ENCODE data around the gene DMPK.
A peak's percentile ranks its signal among the peaks of the same experiment; 100 is the strongest.
"Not testable (repeated sequence)": the region's sequence is repeated elsewhere in the genome, so short reads cannot be mapped to it uniquely, and the experiment has no call there.

The DMPK gene

DNA sequence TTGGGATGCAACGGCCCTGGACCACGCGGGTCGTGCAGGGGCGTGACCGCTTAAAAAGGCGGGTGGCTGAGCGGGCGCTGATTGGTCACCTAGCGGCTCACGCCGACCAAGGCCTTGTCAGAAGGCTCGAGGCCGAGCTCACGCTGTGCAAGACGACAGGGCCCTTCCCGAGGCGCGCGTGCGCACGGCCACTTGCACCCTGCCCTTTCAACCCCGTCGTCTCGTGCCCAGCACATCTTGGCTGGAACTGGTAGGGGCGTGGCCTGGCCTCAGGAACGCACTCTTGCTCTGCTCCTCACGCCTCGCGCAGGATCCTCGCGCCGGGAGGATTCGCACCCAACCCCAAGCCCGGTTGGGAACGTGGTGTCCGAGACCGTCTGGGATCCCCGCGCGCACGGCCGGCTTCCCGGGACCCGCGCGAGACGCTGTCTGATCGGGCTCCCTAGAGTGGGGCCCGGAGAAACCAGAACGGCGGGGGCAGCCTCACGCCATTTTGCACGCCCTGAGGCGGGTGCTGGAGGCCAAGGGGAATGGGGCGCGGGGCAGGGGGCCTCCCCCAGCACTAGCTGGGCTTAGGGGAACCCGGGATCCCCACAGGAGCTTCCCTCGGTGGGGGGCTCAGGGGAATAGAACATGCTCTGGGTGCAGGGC is 49.0 kb downstream of the DMPK start, which contains the start of gene MEIOSIN:
Gene MEIOSIN (plus strand): TSS at position 280 of the 651 bp plus-strand sequence. CDS start 1,938 bp downstream, outside the sequence.
- DNase-seq: no peak

DNA sequence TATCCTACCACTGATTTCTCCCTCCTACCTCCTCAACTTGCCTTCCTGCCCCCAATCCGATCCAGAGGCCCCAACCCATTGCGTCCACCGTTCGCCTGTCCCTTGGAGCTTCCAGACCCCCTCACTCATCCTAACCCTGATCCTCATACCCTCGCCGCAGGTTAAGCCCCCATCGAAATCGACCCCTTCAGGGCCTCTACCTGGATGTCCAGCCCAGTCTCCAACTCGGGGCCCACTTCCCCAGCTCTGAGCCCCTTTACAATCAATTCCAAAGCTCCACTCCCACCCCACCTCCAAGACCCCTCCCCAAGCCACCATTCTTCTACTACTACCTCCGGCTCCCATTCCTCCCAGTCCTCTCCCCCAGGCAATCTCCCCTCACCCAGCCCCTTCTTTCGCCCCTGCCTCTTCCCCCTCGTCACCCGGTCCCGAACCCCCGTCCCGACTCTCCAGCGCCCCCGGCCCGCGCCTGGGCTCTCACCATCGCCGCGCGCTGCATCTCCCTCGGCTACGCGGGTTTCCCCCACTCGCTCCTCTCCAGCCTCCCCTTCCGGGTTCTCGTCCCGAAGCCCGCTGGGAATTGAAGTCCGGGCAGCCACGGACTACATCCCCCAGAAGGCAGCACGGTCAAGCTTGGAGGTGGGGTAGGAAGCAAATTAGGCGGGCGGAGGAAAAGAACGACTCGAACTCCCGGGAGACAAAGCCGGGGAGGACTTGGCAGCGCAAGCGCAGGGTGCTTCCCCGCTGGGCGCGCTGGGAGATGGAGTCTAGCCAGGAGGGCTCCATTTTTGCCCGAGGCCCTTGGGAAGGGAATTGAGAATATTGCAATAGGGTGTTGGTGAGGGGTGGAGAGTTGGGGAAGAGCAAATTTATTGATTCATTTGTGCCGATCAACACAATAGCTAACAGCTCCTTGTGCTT is 51.7 kb downstream of the DMPK start, which contains the start of gene FBXO46:
Gene FBXO46 (minus strand): TSS at position 529 of the 921 bp plus-strand sequence. CDS start 17,401 bp downstream, outside the sequence.
- DNase-seq: peak; percentile 99

DNA sequence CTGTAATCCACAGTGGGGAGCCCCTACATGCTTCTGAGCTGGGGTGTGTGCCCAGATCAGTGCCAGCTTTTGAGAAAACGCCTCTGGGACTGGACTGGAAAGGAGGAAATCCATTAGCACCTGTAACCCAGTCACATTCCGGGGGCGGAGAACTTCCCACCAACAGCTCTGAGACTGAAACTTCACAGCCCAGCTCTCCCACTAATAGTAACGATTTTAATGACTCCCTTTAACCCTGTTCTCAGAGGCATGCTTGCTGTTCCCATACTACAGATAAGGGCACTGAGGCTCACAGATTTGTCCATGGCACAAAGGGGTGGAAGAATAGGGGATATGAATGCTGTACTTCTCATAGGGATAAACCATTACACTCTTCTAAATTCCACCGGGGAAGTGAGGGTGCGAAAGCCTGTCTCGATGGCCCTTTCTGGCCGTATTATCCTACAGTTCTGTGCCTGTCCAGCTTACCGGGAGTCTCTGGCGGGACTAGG is 52.4 kb downstream of the DMPK start:
- DNase-seq: no peak

DNA sequence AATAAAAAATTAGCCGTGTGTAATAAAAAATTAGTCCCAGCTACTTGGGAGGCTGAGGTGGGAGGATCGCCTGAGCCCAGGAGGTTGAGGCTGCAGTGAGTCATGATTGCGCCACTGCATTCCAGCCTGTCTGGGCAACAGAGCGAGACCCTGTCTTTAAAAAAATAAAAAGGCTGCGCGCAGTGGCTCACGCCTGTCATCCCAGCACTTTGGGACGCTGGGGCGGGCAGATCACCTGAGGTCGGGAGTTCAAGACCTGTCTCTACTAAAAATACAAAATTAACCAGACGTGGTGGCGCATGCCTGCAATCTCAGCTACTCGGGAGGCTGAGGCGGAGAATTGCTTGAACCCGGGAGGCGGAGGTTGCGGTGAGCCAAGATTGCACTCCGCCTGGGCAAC is 53.6 kb downstream of the DMPK start:
- not testable (repeated sequence) for DNase-seq

DNA sequence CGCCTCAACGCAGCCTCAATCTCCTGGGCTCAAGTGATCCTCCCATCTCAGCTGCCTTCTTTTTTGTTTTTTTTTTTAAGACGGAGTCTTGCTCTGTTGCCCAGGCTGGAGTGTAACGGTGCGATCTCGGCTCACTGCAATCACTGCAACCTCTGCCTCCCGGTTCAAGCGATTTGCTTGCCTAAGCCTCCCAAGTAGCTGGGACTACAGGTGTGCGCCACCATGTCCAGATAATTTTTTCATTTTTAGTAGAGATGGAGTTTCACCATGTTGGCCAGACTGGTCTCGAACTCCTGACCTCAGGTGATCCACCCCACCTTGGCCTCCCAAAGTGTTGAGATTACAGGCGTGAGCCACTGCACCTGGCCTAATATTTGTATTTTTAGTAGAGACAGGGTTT is 62.2 kb downstream of the DMPK start:
- not testable (repeated sequence) for DNase-seq

Measured in NCI-H446 (cell line).